Measurements from ENCODE around the gene RNF128. TPM values are rescaled to one million over a fixed set of nuclear protein-coding genes. Genes with fewer than 3 reads are reported as not detected.

RNF128 gene
- polyA plus RNA-seq, 1 donor (not counting 4 experiments of a cell fraction or from before 2014, with no cell fraction given) = 20.1 TPM

DNA sequence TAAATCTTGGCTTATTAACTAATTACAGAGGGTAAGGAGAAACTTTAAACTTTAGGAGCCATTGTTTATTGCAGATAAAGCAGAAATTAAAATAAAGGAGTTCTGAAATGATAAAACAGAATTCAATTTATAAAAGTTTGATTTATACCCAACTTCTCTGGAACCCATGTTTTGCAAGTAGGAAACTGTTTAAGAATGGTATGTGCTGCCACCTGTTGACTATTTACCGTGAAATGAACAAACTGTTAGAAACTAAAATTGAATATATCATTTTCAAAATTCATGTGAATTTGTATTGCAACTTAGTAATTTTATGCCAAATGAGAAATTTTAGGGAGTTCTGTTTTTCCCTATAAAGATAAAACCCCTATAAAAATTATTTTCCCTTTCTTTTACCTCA is 65.0 kb downstream of the RNF128 start:
- Histone ChIP-seq H3K9ac (ENCODE audit: control insufficient read depth, extremely low read depth, insufficient read depth, low read length) (no peak overlapping the region), H3K4me1 (ENCODE audit: control insufficient read depth, extremely low read depth, insufficient read depth, low read length) (no peaks in the 10 kb centered on the region), H3K9me1 (ENCODE audit: control insufficient read depth, extremely low read depth, insufficient read depth, low read length) (no peaks in the 10 kb centered on the region), H3K4me2 (ENCODE audit: control insufficient read depth, extremely low read depth, insufficient read depth, low read depth, low read length) (no peak overlapping the region), H3K36me3 (ENCODE audit: control insufficient read depth in 2 of 2, extremely low read depth in 1 of 2, insufficient read depth in 2 of 2, low read length in 2 of 2) (no peaks in the 10 kb centered on the region), H3K27me3 (ENCODE audit: control insufficient read depth, extremely low read depth, insufficient read depth, low read length) (no peaks in the 10 kb centered on the region), H3K27ac (ENCODE audit: control insufficient read depth, insufficient read depth, low read length) (no peak overlapping the region), H4K20me1 (ENCODE audit: control insufficient read depth, extremely low read depth, insufficient read depth, low read length) (no peaks in the 10 kb centered on the region), H2AFZ (ENCODE audit: control insufficient read depth, low read length) (no peak overlapping the region), H3K9me3 (ENCODE audit: control insufficient read depth, low read depth, low read length) (no peaks in the 10 kb centered on the region), H3K4me3 (ENCODE audit: control insufficient read depth in 2 of 3, extremely low read depth in 1 of 3, insufficient read depth in 2 of 3, low read depth in 1 of 3, low read length in 3 of 3) (no peak overlapping the region), H3K79me2 (ENCODE audit: control insufficient read depth, insufficient read depth, low read length) (no peaks in the 10 kb centered on the region)
- dilution Hi-C loops (cut with MboI; ENCODE audit: extremely low pct_ligation_motif_present, low sequenced_read_pairs) = no loop called here
- DNase-seq (ENCODE audit: low read depth, low spot score) = no peak
- FAIRE-seq = no peak
- TF ChIP-seq, protein P1, sequence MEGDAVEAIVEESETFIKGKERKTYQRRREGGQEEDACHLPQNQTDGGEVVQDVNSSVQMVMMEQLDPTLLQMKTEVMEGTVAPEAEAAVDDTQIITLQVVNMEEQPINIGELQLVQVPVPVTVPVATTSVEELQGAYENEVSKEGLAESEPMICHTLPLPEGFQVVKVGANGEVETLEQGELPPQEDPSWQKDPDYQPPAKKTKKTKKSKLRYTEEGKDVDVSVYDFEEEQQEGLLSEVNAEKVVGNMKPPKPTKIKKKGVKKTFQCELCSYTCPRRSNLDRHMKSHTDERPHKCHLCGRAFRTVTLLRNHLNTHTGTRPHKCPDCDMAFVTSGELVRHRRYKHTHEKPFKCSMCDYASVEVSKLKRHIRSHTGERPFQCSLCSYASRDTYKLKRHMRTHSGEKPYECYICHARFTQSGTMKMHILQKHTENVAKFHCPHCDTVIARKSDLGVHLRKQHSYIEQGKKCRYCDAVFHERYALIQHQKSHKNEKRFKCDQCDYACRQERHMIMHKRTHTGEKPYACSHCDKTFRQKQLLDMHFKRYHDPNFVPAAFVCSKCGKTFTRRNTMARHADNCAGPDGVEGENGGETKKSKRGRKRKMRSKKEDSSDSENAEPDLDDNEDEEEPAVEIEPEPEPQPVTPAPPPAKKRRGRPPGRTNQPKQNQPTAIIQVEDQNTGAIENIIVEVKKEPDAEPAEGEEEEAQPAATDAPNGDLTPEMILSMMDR (optimal IDR thresholded peaks at IDR 0.05 in 1 of 3, IDR thresholded peaks at IDR 0.05 in 1 of 3, conservative IDR thresholded peaks at IDR 0.05 in 1 of 3; ENCODE audit: extremely low read depth in 1 of 3, insufficient read depth in 2 of 3, low read length in 3 of 3) = no peak

DNA sequence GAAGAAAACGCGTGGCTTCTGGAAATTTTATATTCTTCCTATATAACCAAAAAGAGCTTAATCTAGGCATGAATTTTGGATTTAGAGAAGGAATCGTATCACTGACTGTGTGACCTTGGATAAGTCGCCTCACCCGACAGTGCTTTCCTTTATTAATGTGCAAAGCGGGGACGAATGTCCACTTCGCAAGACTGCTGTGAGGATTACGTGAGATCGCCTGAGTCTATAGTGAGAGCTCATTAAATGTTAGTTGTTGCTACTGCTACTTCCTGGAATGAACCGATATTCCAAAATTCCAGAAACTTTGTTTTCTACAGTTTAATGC is 75.5 kb downstream of the RNF128 start:
- peak overlapping the region; percentile 82 for H2AFZ ChIP-seq (ENCODE audit: control insufficient read depth, low read length)
- H3K9me3 ChIP-seq (ENCODE audit: control insufficient read depth, low read depth, low read length) = no peaks in the 10 kb centered on the region
- H3K79me2 ChIP-seq (ENCODE audit: control insufficient read depth, insufficient read depth, low read length) = no peaks in the 10 kb centered on the region
- FAIRE-seq (no peak), DNase-seq (ENCODE audit: low read depth, low spot score) (no peak)
- H4K20me1 ChIP-seq (ENCODE audit: control insufficient read depth, extremely low read depth, insufficient read depth, low read length) = no peaks in the 10 kb centered on the region
- no peaks in the 10 kb centered on the region for H3K36me3 ChIP-seq (ENCODE audit: control insufficient read depth in 2 of 2, extremely low read depth in 1 of 2, insufficient read depth in 2 of 2, low read length in 2 of 2)
- peaks cover 3% of the 10 kb centered on the region for H3K27me3 ChIP-seq (ENCODE audit: control insufficient read depth, extremely low read depth, insufficient read depth, low read length)
- peaks cover 2% of the 10 kb centered on the region for H3K4me1 ChIP-seq (ENCODE audit: control insufficient read depth, extremely low read depth, insufficient read depth, low read length)
- TF ChIP-seq, protein P1 (optimal IDR thresholded peaks at IDR 0.05 in 1 of 3, IDR thresholded peaks at IDR 0.05 in 1 of 3, conservative IDR thresholded peaks at IDR 0.05 in 1 of 3; ENCODE audit: extremely low read depth in 1 of 3, insufficient read depth in 2 of 3, low read length in 3 of 3) = no peak
- no peak for TF ChIP-seq EZH2 (IDR thresholded peaks at IDR 0.05; ENCODE audit: low read length)
- peak overlapping the region; percentile 66 for H3K9ac ChIP-seq (ENCODE audit: control insufficient read depth, extremely low read depth, insufficient read depth, low read length)
- dilution Hi-C loops (cut with MboI; ENCODE audit: extremely low pct_ligation_motif_present, low sequenced_read_pairs) = no loop called here
- H3K27ac ChIP-seq (ENCODE audit: control insufficient read depth, insufficient read depth, low read length) = peak overlapping the region; percentile 52
- H3K4me3 ChIP-seq (ENCODE audit: control insufficient read depth in 2 of 3, extremely low read depth in 1 of 3, insufficient read depth in 2 of 3, low read depth in 1 of 3, low read length in 3 of 3) = peak overlapping the region; percentile 55 to 75 (median 61)
- H3K4me2 ChIP-seq (ENCODE audit: control insufficient read depth, extremely low read depth, insufficient read depth, low read depth, low read length) = peak overlapping the region; percentile 87
- H3K9me1 ChIP-seq (ENCODE audit: control insufficient read depth, extremely low read depth, insufficient read depth, low read length) = no peaks in the 10 kb centered on the region

Measured in keratinocyte (primary cell).